ENCODE results near the gene ALDH2. TPM values are rescaled to one million over a fixed set of nuclear protein-coding genes. Genes with fewer than 3 reads are reported as not detected.

Gene ALDH2
- total and polyA plus RNA-seq, 2 of the 8 experiments (the other 6 are each of a cell fraction or from before 2014, with no cell fraction given) = 25.4 to 43.8 TPM

DNA sequence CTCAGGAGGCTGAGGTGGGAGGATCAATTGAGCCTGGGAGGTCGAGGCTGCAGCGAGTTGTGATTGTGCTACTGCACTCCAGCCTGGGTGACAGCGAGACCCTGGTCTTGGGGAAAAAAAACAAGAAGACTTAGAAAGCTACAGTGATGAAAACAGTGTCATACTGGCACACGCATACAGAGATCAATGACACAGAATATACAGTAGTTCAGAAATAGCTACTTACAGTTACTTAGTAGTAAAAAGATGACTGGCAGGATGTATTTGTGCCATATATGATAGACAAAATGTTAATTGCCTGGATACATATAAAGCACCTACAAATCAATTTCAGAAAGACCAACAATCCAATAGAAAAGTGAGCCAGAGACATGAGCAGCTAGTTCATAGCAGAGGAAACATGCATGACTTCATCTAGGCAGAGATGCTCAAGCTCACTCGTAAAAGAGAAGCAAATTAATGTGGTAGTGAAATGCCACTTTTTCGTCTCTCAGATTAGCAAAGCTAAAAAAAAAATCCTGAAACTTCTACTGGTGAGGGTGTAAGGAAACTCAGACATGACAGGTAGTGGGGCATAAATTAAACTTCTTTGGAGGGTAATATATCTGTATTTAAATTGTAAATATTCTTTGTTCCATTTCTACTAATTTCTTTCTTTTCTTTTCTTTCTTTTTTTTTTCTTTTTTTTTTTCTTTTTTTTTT lies 2.5 kb upstream of the ALDH2 start:
- Histone ChIP-seq H3K79me1 (ENCODE audit: low read depth, low read length) (0 out of 2 replicates have a peak, but pooled peaks cover 2% of the 10 kb centered on the region), H3K23me2 (ENCODE audit: low read depth, low read length) (peaks cover 9% of the 10 kb centered on the region), H2BK12ac (ENCODE audit: low read depth, low read length) (no peak overlapping the region), H3K27me3 (replicated peaks in 1 of 4; ENCODE audit: control insufficient read depth in 3 of 4, extremely low read depth in 1 of 4, insufficient read depth in 3 of 4, low read length in 3 of 4) (peaks cover 0 to 5% (median 0%) of the 10 kb centered on the region in 4 experiments; a peak in 3 of 7 replicates), H4K5ac (ENCODE audit: insufficient read length, low read depth, low read length) (no peak overlapping the region), H2AK5ac (ENCODE audit: low read depth, low read length) (no peak overlapping the region), H3K4me1 (replicated peaks in 1 of 4; ENCODE audit: control insufficient read depth in 3 of 4, insufficient read depth in 4 of 4, low read length in 3 of 4) (peaks cover 0 to 15% (median 3%) of the 10 kb centered on the region in 4 experiments; a peak in 4 of 7 replicates), H2BK5ac (ENCODE audit: low read depth, low read length) (no peak overlapping the region), H2BK20ac (ENCODE audit: low read length) (no peak overlapping the region), H3K27ac (ENCODE audit: low read depth, low read length) (no peak overlapping the region), H3K36me3 (ENCODE audit: control insufficient read depth in 2 of 4, insufficient read depth in 4 of 4, low read length in 3 of 4) (no peaks in the 10 kb centered on the region), H2AFZ (ENCODE audit: low read length) (no peak overlapping the region), H3K9me3 (ENCODE audit: insufficient read depth in 2 of 2, low read depth in 1 of 2, low read length in 1 of 2) (peaks cover 0 to 4% of the 10 kb centered on the region in 2 experiments; a peak in 2 of 4 replicates), H3K9ac (replicated peaks in 1 of 4; ENCODE audit: extremely low read depth in 1 of 4, low read depth in 3 of 4, low read length in 3 of 4) (no peak overlapping the region), H3K4me2 (ENCODE audit: insufficient read depth in 1 of 2, low read depth in 2 of 2, low read length in 2 of 2) (no peak overlapping the region), H3K23ac (ENCODE audit: insufficient read length) (no peak overlapping the region), H4K8ac (ENCODE audit: extremely low read depth, insufficient read depth, low read length) (no peak overlapping the region), H4K91ac (replicated peaks; ENCODE audit: insufficient read length, low read length) (no peak overlapping the region), H2BK120ac (replicated peaks; ENCODE audit: low read depth, low read length) (no peak overlapping the region), H2BK15ac (ENCODE audit: low read length) (no peak overlapping the region), H3K18ac (ENCODE audit: extremely low read depth, low read length) (no peak overlapping the region), H3K4me3 (ENCODE audit: extremely low read depth in 1 of 4, insufficient read depth in 2 of 4, low read depth in 3 of 4, low read length in 4 of 4) (no peak overlapping the region), H3K4ac (replicated peaks; ENCODE audit: insufficient read length, low read depth, low read length) (no peak overlapping the region), H3K79me2 (ENCODE audit: control insufficient read depth in 1 of 2, insufficient read depth in 2 of 2, low read length in 2 of 2) (peaks cover 0 to 14% of the 10 kb centered on the region in 2 experiments; a peak in 1 of 4 replicates), H3K14ac (ENCODE audit: insufficient read length) (no peak overlapping the region), H3K56ac (replicated peaks; ENCODE audit: insufficient read length, low read depth, low read length) (no peak overlapping the region), H4K20me1 (replicated peaks in 1 of 2; ENCODE audit: control insufficient read depth in 1 of 2, insufficient read depth in 2 of 2, low read length in 2 of 2) (no peaks in the 10 kb centered on the region)
- ChIA-PET POLR2A (ENCODE audit: partially characterized antibody) (interaction anchor here (0.7 to 2.3 kb wide), 4 partner anchors 10 to 250 kb away, joined by 3 to 8 read pairs (median 4); no protein-coding TSS in a partner anchor), CTCF (ENCODE audit: partially characterized antibody) (interaction anchor here (0.6 to 3.0 kb wide), 6 partner anchors 10 to 688 kb away, joined by 3 to 23 read pairs (median 8); no protein-coding TSS in a partner anchor)
- 95% methylated on average over 6 of the region's 6 CpGs; no CpG with 5 or more reads in 1 of the 2 experiments for WGBS, 2 experiments (ENCODE audit: extremely low coverage in 1 of 2, insufficient coverage in 1 of 2, insufficient read length in 1 of 2, insufficient replicate concordance in 2 of 2, low coverage in 1 of 2, low lambda C conversion rate in 2 of 2, missing lambda C conversion rate in 1 of 2)
- FAIRE-seq (no peak), DNase-seq (ENCODE audit: low read depth in 1 of 2, low spot score in 2 of 2) (no peak)
- TF ChIP-seq POLR2AphosphoS5 (IDR thresholded peaks at IDR 0.05; ENCODE audit: low read depth, low read length) (no peak), GABPA (IDR thresholded peaks at IDR 0.05; ENCODE audit: borderline replicate concordance, insufficient read depth, low read length) (no peak), HDAC6 (IDR thresholded peaks at IDR 0.05; ENCODE audit: low read depth, low read length) (no peak)
